Osteoblast (primary cell): ENCODE measurements around the gene HSD11B2. TPM values are rescaled to one million over a fixed set of nuclear protein-coding genes. Genes with fewer than 3 reads are reported as not detected.

Experiments
- DNase-seq: peaks from one replicate; pipeline ENCODE4 v3.0.0; 2011; ENCODE audit warnings: low spot score, mixed read lengths; ENCODE audit not compliant: insufficient read length; ENCODE audit errors: missing footprints
- H2AFZ ChIP-seq: 2 replicates; pipeline ENCODE4 v1.6.0; 2011; ENCODE audit warnings: mild to moderate bottlenecking, low read length
- H3K27ac ChIP-seq: 2 replicates; pipeline ENCODE4 v1.5.1; 2011; ENCODE audit warnings: mild to moderate bottlenecking, low read depth, low read length, moderate library complexity
- H3K27me3 ChIP-seq: 2 replicates; pipeline ENCODE4 v1.6.0; 2012; ENCODE audit warnings: mild to moderate bottlenecking, control low read depth, inconsistent platforms, low read length, moderate library complexity; ENCODE audit not compliant: insufficient read depth
- H3K36me3 ChIP-seq: 2 replicates; pipeline ENCODE4 v1.5.1; 2011; ENCODE audit warnings: mild to moderate bottlenecking, low read length, control low read depth, moderate library complexity; ENCODE audit not compliant: insufficient read depth
- H3K4me1 ChIP-seq: 2 replicates; pipeline ENCODE4 v1.5.1; 2011; ENCODE audit warnings: mild to moderate bottlenecking, low read length, control low read depth, moderate library complexity; ENCODE audit not compliant: insufficient read depth
- H3K4me2 ChIP-seq: 2 replicates; pipeline ENCODE4 v1.6.0; 2011; ENCODE audit warnings: mild to moderate bottlenecking, low read length; ENCODE audit not compliant: insufficient read depth
- H3K4me3 ChIP-seq: fragments of 200-600 bp; sonication (generic); 3 replicates; pipeline ENCODE4 v1.5.1; 2012; ENCODE audit warnings: mild to moderate bottlenecking, low read length, inconsistent platforms; ENCODE audit not compliant: insufficient read depth
- H3K79me2 ChIP-seq: 2 replicates; pipeline ENCODE4 v1.6.0; 2012; ENCODE audit warnings: mild to moderate bottlenecking, low read length, control low read depth, inconsistent platforms; ENCODE audit not compliant: insufficient read depth
- H3K9me3 ChIP-seq: 2 replicates; pipeline ENCODE4 v1.5.1; 2011; ENCODE audit warnings: low read depth, low read length, control low read depth
- H4K20me1 ChIP-seq: 2 replicates; pipeline ENCODE4 v1.6.0; 2012; ENCODE audit warnings: mild to moderate bottlenecking, low read length, control low read depth; ENCODE audit not compliant: insufficient read depth
- total RNA-seq: library from RNA; depleted of rRNA; stranded (reverse); fragments of >200 nt; gene quantifications from 2 replicates; pipeline ENCODE4 v1.2.3, GENCODE V29; 2012
- TF ChIP-seq, protein P1 (sequence below): IDR thresholded peaks from 2 replicates; pipeline ENCODE4 v1.5.1; 2011; ENCODE audit warnings: mild to moderate bottlenecking, low read depth, low read length, moderate library complexity; ENCODE audit errors: extremely low read depth

HSD11B2 gene
- total RNA-seq, 1 donor, result not detected

DNA sequence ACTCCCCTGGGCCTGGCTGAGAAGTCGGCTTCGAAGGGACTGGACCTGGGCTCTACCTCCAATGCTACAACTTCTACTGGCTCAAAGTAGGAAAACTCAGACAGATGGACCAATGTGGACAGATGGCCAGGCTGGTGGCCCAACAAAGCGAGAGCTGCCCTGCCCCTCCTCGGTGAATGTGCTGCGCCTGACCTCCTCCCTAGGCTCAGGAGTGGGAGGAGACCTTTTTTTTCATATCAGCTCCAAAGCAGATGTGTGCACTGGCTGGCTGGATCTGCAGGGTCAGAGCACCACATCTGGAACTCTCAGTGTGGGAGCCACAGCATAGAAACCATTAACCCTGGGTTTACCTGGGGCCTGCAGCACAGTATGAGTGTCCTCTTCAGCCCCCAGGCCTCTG is 29.2 kb downstream of the HSD11B2 start:
- no peak overlapping the region for H2AFZ ChIP-seq
- H4K20me1 ChIP-seq, result peaks cover 92% of the 10 kb centered on the region
- peaks cover 90% of the 10 kb centered on the region for H3K79me2 ChIP-seq
- no peak overlapping the region for H3K4me3 ChIP-seq
- H3K36me3 ChIP-seq, result no peaks in the 10 kb centered on the region
- no peak overlapping the region for H3K4me2 ChIP-seq
- peak overlapping the region; percentile 35 for H3K27ac ChIP-seq
- H3K27me3 ChIP-seq, result no peaks in the 10 kb centered on the region
- TF ChIP-seq, protein P1, sequence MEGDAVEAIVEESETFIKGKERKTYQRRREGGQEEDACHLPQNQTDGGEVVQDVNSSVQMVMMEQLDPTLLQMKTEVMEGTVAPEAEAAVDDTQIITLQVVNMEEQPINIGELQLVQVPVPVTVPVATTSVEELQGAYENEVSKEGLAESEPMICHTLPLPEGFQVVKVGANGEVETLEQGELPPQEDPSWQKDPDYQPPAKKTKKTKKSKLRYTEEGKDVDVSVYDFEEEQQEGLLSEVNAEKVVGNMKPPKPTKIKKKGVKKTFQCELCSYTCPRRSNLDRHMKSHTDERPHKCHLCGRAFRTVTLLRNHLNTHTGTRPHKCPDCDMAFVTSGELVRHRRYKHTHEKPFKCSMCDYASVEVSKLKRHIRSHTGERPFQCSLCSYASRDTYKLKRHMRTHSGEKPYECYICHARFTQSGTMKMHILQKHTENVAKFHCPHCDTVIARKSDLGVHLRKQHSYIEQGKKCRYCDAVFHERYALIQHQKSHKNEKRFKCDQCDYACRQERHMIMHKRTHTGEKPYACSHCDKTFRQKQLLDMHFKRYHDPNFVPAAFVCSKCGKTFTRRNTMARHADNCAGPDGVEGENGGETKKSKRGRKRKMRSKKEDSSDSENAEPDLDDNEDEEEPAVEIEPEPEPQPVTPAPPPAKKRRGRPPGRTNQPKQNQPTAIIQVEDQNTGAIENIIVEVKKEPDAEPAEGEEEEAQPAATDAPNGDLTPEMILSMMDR, result no peak
- H3K9me3 ChIP-seq, result no peaks in the 10 kb centered on the region
- H3K4me1 ChIP-seq, result peaks cover 41% of the 10 kb centered on the region
- DNase-seq, result peak; percentile 64

DNA sequence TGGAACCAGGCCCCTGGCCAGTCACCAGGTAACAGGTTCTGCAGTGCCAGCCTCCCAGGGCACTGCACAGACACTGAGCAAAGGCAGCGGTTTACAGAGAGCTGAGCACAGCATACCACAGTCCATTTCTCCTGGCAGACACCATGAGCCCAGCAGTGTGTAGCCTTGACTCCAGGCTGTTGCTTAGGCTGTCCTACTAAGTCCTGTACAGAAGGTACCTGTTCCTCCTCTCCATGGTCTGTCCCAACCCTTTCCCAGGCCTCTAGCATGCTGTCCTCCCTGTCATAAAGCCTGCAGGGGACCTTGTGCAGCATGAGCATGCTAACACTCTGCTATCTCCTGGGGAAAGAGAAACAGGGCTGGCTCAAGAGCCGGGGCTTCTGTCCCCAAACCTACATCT is 30.0 kb downstream of the HSD11B2 start:
- Histone ChIP-seq H3K4me2 (no peak overlapping the region), H3K4me1 (peaks cover 46% of the 10 kb centered on the region), H3K27ac (no peak overlapping the region), H3K9me3 (no peaks in the 10 kb centered on the region), H2AFZ (no peak overlapping the region), H4K20me1 (peaks cover 93% of the 10 kb centered on the region), H3K27me3 (no peaks in the 10 kb centered on the region), H3K4me3 (no peak overlapping the region), H3K36me3 (no peaks in the 10 kb centered on the region), H3K79me2 (peaks cover 92% of the 10 kb centered on the region)
- peak; percentile 55 for DNase-seq
- TF ChIP-seq, protein P1, result no peak

DNA sequence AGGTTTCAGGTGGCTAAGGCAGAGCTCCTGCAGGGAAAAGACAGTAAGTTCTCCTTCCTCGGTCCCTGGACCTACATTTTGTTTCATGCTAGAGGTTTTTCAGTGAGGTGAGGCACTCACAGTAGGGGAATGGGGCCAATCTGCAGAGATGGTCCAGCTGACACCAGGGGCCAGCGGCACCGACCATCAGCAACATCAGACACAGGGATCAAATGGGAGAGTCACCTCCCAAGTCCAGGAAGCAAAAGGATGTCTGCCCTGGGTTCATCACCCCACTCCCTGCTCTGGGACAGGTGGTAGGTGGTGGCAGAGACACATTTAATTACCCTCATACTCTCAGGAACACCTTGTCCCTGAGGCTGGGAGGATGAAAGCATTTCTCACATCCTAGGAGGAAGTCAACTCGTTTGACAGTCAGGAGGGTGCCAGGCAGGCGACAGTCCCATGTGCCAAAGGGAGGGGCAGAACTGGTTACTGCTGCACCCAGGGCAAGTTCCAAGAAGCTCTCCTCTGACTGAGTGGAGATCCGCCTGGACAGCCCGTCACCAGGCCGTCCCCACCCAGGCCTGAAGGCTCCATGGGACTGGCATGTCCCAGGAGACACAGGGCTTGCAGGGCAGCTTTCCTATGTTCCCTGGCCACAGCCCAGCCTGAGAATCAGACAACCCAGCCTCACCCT is 30.8 kb downstream of the HSD11B2 start:
- H3K4me1 ChIP-seq, result peaks cover 41% of the 10 kb centered on the region
- H3K4me3 ChIP-seq, result no peak overlapping the region
- peaks cover 92% of the 10 kb centered on the region for H4K20me1 ChIP-seq
- DNase-seq, result peak; percentile 65
- H2AFZ ChIP-seq, result no peak overlapping the region
- TF ChIP-seq, protein P1, result no peak
- no peak overlapping the region for H3K4me2 ChIP-seq
- no peak overlapping the region for H3K27ac ChIP-seq
- no peaks in the 10 kb centered on the region for H3K27me3 ChIP-seq
- no peaks in the 10 kb centered on the region for H3K9me3 ChIP-seq
- no peaks in the 10 kb centered on the region for H3K36me3 ChIP-seq
- peaks cover 100% of the 10 kb centered on the region for H3K79me2 ChIP-seq

DNA sequence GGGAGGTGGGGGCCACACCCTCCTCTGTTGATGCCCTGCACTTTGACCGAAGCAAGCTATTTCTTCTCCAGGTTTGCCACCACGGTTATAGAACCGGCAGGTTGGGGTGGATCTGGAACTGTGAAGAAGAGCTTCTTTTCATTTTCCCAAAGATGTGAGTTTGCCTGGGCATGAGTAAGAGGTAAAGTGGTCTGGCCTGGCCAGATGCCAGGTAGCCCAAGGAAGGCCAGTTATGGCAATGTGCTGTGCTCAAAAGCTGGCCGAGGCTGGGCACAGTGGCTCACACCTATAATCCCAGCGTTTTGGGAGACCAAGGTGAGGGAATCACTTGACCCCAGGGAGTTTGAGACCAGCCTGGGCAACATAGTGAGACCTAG is 31.3 kb downstream of the HSD11B2 start:
- H3K27ac ChIP-seq, result no peak overlapping the region
- no peaks in the 10 kb centered on the region for H3K36me3 ChIP-seq
- no peaks in the 10 kb centered on the region for H3K27me3 ChIP-seq
- peak; percentile 50 for DNase-seq
- no peak overlapping the region for H3K4me2 ChIP-seq
- H2AFZ ChIP-seq, result no peak overlapping the region
- H3K79me2 ChIP-seq, result peaks cover 99% of the 10 kb centered on the region
- H3K4me1 ChIP-seq, result peaks cover 36% of the 10 kb centered on the region
- H3K9me3 ChIP-seq, result no peaks in the 10 kb centered on the region
- no peak overlapping the region for H3K4me3 ChIP-seq
- TF ChIP-seq, protein P1, result no peak
- H4K20me1 ChIP-seq, result peaks cover 90% of the 10 kb centered on the region
